Stomach smooth muscle (tissue), 2 donors: ENCODE data around the gene CCNY.

Experiments used
- H3K27ac ChIP-seq: one replicate; pipeline ENCODE4 v1.7.0; 2013; ENCODE audit warnings: mild to moderate bottlenecking, low read length, inconsistent platforms
- H3K27me3 ChIP-seq, 2 donors: one replicate each; pipeline ENCODE4 v1.7.0; 2013; ENCODE audit warnings: low read length in 2 of 2; ENCODE audit not compliant: insufficient read depth in 2 of 2, control insufficient read depth in 1 of 2
- H3K36me3 ChIP-seq, 2 donors: one replicate each; pipeline ENCODE4 v1.7.0; 2013; ENCODE audit warnings: low read length in 2 of 2; ENCODE audit not compliant: control insufficient read depth in 2 of 2, insufficient read depth in 2 of 2
- H3K4me1 ChIP-seq: one replicate; pipeline ENCODE4 v1.7.0; 2013; ENCODE audit warnings: low read length; ENCODE audit not compliant: control insufficient read depth, insufficient read depth
- H3K4me3 ChIP-seq, 2 donors: one replicate each; pipeline ENCODE4 v1.7.0; 2013; ENCODE audit warnings: low read length in 2 of 2
- H3K9ac ChIP-seq, 2 donors: one replicate each; pipeline ENCODE4 v1.7.0; 2013; ENCODE audit warnings: low read length in 2 of 2, mild to moderate bottlenecking in 1 of 2
- H3K9me3 ChIP-seq, 2 donors: one replicate each; pipeline ENCODE4 v1.7.0; 2013; ENCODE audit warnings: low read length in 2 of 2; ENCODE audit not compliant: control insufficient read depth in 2 of 2
- donor health status: healthy.
- donor health status: Pancreatic carcinoma.

The CCNY gene

GRCh38 chr10:35488228-35488627, 151.9 kb downstream of the CCNY start:
- Histone ChIP-seq H3K4me1 (peaks cover 9% of the 10 kb centered on the region), H3K9ac (no peak overlapping the region), H3K27ac (no peak overlapping the region), H3K36me3 (peaks cover 2 to 7% of the 10 kb centered on the region in 2 donors), H3K9me3 (no peaks in the 10 kb centered on the region), H3K27me3 (no peaks in the 10 kb centered on the region), H3K4me3 (no peak overlapping the region)

DNA sequence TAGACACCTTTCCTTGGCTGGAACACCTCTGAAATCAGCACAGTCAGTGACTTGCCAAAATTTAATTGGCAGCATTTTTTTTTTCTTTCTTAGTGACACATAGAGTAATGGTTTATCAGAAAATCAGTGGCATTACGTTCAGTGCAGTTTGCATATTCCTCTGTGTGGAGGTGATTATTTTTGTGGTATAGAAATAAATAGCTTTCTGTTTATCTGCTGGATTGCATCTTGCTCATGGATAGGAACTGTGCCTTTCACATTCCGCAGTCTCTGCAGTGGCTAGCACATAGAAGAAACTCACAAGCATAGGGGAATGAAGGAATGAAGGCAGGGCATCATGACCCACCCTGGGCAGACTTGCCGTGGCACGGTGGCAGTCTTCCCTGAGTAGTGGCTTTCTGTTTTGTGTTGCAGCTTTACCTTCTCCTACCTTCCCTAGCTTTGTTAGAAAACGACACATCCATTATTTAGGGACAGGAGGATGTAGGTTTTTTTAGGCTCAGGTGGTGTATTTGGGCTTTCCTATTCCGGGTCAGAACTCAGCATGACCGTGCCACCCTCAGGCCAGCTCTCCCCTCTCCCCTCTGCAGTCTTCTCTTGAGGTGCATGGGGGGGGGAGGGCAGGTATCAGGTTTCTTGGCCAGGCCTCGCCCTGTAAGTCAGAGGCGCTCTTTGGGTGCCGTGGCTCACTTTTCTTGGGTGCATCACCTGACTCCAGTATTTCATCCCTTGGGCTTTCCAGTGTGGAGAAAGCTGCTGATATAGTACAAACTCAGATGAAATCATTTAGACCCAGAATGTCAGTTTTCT, 156.3 kb downstream of the CCNY start:
- H3K27me3 ChIP-seq = no peaks in the 10 kb centered on the region
- H3K27ac ChIP-seq = no peak overlapping the region
- peaks cover 23% of the 10 kb centered on the region for H3K4me1 ChIP-seq
- no peak overlapping the region for H3K9ac ChIP-seq
- H3K9me3 ChIP-seq = no peaks in the 10 kb centered on the region
- H3K4me3 ChIP-seq = no peak overlapping the region
- H3K36me3 ChIP-seq = peaks cover 2 to 3% of the 10 kb centered on the region in 2 donors

GRCh38 chr10:35493196-35494118, 157.1 kb downstream of the CCNY start:
- H3K27ac ChIP-seq = no peak overlapping the region
- H3K27me3 ChIP-seq = no peaks in the 10 kb centered on the region
- peaks cover 2 to 3% of the 10 kb centered on the region in 2 donors for H3K36me3 ChIP-seq
- no peak overlapping the region for H3K4me3 ChIP-seq
- H3K9ac ChIP-seq = no peak overlapping the region
- peaks cover 23% of the 10 kb centered on the region for H3K4me1 ChIP-seq
- H3K9me3 ChIP-seq = no peaks in the 10 kb centered on the region

DNA sequence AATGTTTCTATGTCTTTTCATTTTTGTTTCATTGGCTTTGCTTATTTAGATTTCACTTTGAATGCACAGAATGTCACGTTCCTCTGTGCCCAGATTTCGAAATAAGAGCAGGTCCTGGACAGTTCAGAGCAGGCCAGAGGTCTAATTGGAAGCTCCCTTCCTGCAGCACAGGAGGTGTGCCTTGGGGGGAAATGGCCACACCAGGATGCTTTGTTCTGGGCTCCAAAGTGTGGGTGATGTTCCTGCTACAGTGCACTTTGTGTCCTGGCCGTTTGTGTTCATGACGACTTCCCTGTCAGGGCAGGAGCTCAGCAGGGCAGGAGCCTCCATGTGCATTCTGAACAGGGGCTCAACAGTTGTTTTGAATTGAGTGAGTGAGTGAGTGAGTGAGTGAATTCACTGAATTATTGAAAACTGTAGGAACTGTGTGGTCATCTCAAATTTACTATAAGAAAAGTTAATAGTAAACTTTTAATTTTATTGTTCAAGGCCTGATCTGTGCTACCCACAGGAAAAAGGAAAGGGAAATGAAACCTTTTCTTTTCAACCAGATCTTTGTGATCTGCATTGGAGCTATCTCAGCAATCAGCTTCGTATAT, 159.3 kb downstream of the CCNY start:
- Histone ChIP-seq H3K4me3 (no peak overlapping the region), H3K27ac (no peak overlapping the region), H3K9ac (no peak overlapping the region), H3K4me1 (peaks cover 23% of the 10 kb centered on the region), H3K27me3 (no peaks in the 10 kb centered on the region), H3K36me3 (peaks cover 3 to 4% of the 10 kb centered on the region in 2 donors), H3K9me3 (no peaks in the 10 kb centered on the region)

DNA sequence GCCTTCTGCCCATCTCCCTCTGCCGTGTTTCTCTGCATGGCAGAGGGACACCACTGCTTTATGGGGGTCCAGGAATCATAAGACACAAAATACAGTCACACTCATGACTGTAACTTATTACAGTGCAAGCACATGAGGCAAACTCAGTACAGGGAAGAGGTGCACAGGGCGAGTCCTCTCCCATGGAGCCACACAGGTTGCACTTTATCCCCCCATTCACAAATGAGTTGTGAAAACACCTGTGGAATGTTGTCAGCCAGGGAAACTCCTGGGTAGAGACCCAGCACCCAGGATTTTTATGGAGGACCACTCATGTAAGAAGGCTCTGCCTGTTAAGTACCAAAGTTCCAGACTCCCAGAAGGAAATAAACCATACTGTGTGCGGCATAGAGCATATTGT, 161.6 kb downstream of the CCNY start:
- H3K9me3 ChIP-seq = no peaks in the 10 kb centered on the region
- H3K4me1 ChIP-seq = peaks cover 18% of the 10 kb centered on the region
- H3K4me3 ChIP-seq = no peak overlapping the region
- no peak overlapping the region for H3K27ac ChIP-seq
- no peak overlapping the region for H3K9ac ChIP-seq
- no peaks in the 10 kb centered on the region for H3K27me3 ChIP-seq
- peaks cover 2 to 3% of the 10 kb centered on the region in 2 donors for H3K36me3 ChIP-seq

GRCh38 chr10:35498693-35499092, 162.4 kb downstream of the CCNY start:
- Histone ChIP-seq H3K9me3 (no peaks in the 10 kb centered on the region), H3K4me1 (peaks cover 10% of the 10 kb centered on the region), H3K4me3 (no peak overlapping the region), H3K9ac (no peak overlapping the region), H3K27me3 (no peaks in the 10 kb centered on the region), H3K36me3 (peaks cover 3 to 5% of the 10 kb centered on the region in 2 donors), H3K27ac (no peak overlapping the region)

GRCh38 chr10:35501923-35502322, 165.6 kb downstream of the CCNY start:
- H3K9me3 ChIP-seq = no peaks in the 10 kb centered on the region
- H3K4me1 ChIP-seq = no peaks in the 10 kb centered on the region
- peaks cover 3 to 5% of the 10 kb centered on the region in 2 donors for H3K36me3 ChIP-seq
- no peak overlapping the region for H3K27ac ChIP-seq
- no peak overlapping the region for H3K9ac ChIP-seq
- no peak overlapping the region for H3K4me3 ChIP-seq
- H3K27me3 ChIP-seq = no peaks in the 10 kb centered on the region

GRCh38 chr10:35502692-35503091, 166.4 kb downstream of the CCNY start:
- H3K9ac ChIP-seq = no peak overlapping the region
- H3K36me3 ChIP-seq = peaks cover 3 to 5% of the 10 kb centered on the region in 2 donors
- H3K27me3 ChIP-seq = no peaks in the 10 kb centered on the region
- H3K4me1 ChIP-seq = no peaks in the 10 kb centered on the region
- H3K4me3 ChIP-seq = no peak overlapping the region
- no peaks in the 10 kb centered on the region for H3K9me3 ChIP-seq
- H3K27ac ChIP-seq = no peak overlapping the region

- no peak overlapping the region for H3K9ac ChIP-seq
- no peaks in the 10 kb centered on the region for H3K4me1 ChIP-seq
- no peak overlapping the region for H3K27ac ChIP-seq
- H3K27me3 ChIP-seq = no peaks in the 10 kb centered on the region
- peaks cover 3 to 5% of the 10 kb centered on the region in 2 donors for H3K36me3 ChIP-seq
- H3K4me3 ChIP-seq = no peak overlapping the region
- H3K9me3 ChIP-seq = no peaks in the 10 kb centered on the region
Observed at GRCh38 chr10:35503578-35503977, 167.3 kb downstream of the CCNY start.

DNA sequence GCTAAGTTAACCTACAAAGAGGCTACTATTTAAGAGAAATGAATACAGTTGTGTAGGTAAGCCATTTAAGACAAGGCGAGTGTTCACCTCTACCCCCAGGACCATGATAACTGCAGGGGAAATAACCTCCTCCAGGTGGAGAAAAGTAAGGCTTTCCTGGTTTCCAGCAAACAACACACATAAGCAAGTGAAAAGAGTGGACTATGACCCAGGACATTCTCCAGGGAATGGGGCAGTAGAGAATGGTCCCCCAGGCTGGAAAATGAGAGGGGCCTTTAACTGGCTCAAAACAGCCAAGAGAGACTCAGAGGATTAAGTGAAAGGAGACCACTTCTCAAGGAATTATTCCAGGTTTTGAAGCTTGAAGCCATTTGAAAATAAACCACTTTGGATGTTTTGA, 167.8 kb downstream of the CCNY start:
- H3K27me3 ChIP-seq = no peaks in the 10 kb centered on the region

More for the DNA sequence above, 167.8 kb downstream of the CCNY start:
- H3K27ac ChIP-seq = no peak overlapping the region
- peaks cover 3 to 5% of the 10 kb centered on the region in 2 donors for H3K36me3 ChIP-seq
- H3K4me3 ChIP-seq = no peak overlapping the region
- H3K9me3 ChIP-seq = no peaks in the 10 kb centered on the region
- H3K9ac ChIP-seq = no peak overlapping the region
- H3K4me1 ChIP-seq = no peaks in the 10 kb centered on the region
